Panc1 (cell line): Measurements from ENCODE around the gene SLIT3. TPM values are rescaled to one million over a fixed set of nuclear protein-coding genes. Genes with fewer than 3 reads are reported as not detected.

Experiments used
- ATAC-seq: fragments of 200-7000 bp; cut with Tn5 transposase; 2 replicates; pipeline ENCODE4 v1.9.1; 2020; ENCODE audit warnings: mild to moderate bottlenecking, moderate library complexity
- BruUV-seq: library from RNA; stranded (reverse); fragments of 400-500 nt; replicated peaks from 2 replicates; lab custom pipeline; 2021; lab: Mats Ljungman, UMichigan
- CTCF ChIA-PET: fragments of 300-600 bp; sonication (Branson Sonifier 250); formaldehyde crosslinking; loops from one replicate; lab custom pipeline; 2022; ENCODE audit warnings: antibody characterized with exemption; lab: Charles Lee
- POLR2A ChIA-PET: fragments of 300-600 bp; sonication (Branson Sonifier 250); formaldehyde crosslinking; loops from one replicate; lab custom pipeline; 2022; ENCODE audit warnings: antibody characterized with exemption; lab: Charles Lee
- DNase-seq: peaks from one replicate; pipeline ENCODE4 v3.0.0-alpha.2; 2010; ENCODE audit warnings: low read depth, low spot score
- H3K27ac ChIP-seq: 2 replicates; pipeline ENCODE4 v1.5.1; 2011; ENCODE audit warnings: mild to moderate bottlenecking, low read length, inconsistent platforms
- H3K27me3 ChIP-seq: fragments of 200-500 bp; sonication (Bioruptor generic); 2 replicates; pipeline ENCODE4 v1.6.0; 2014; ENCODE audit warnings: low read length, inconsistent platforms; ENCODE audit not compliant: control insufficient read depth, insufficient read depth
- H3K36me3 ChIP-seq: fragments of 200-500 bp; sonication (Bioruptor generic); 2 replicates; pipeline ENCODE4 v1.5.1; 2014; ENCODE audit warnings: inconsistent platforms, mild to moderate bottlenecking, low read length, moderate library complexity; ENCODE audit not compliant: control insufficient read depth, insufficient read depth
- H3K4me1 ChIP-seq: 2 replicates; pipeline ENCODE4 v1.5.1; 2011; ENCODE audit warnings: inconsistent platforms, mild to moderate bottlenecking, low read length, moderate library complexity; ENCODE audit not compliant: control insufficient read depth, insufficient read depth
- H3K4me3 ChIP-seq, 2 experiments: 2 replicates each; pipeline ENCODE4 v1.5.1; 2011 to 2012; ENCODE audit warnings: low read depth in 2 of 2, low read length in 2 of 2, mild to moderate bottlenecking in 2 of 2, inconsistent platforms in 1 of 2, moderate library complexity in 1 of 2
- H3K9me3 ChIP-seq: fragments of 200-500 bp; sonication (Bioruptor generic); 2 replicates; pipeline ENCODE4 v1.5.1; 2014; ENCODE audit warnings: low read depth, mild to moderate bottlenecking, inconsistent platforms, low read length, moderate library complexity; ENCODE audit not compliant: control insufficient read depth, insufficient read depth
- POLR2AphosphoS5 ChIP-seq: IDR thresholded peaks from 2 replicates; pipeline ENCODE4 v1.6.1; 2012; ENCODE audit warnings: mild to moderate bottlenecking, low read depth, low read length, moderate library complexity
- SIN3A ChIP-seq: IDR thresholded peaks from 2 replicates; pipeline ENCODE4 v1.6.1; 2012; ENCODE audit warnings: low read depth, mild to moderate bottlenecking, low read length, moderate library complexity, borderline replicate concordance; ENCODE audit not compliant: insufficient read depth
- TCF7L2 ChIP-seq: IDR thresholded peaks from 2 replicates; pipeline ENCODE4 v1.6.1; 2011; ENCODE audit warnings: mild to moderate bottlenecking, low read depth, low read length, inconsistent platforms
- in situ Hi-C: cut with HindIII; loops from 2 replicates; pipeline ENCODE4 v1.10.0; 2016; ENCODE audit warnings: low sequenced_read_pairs, low pct_unique_long_range_greater_than_20kb
- intact Hi-C: fragments of 100-400 bp; cut with micrococcal nuclease; formaldehyde crosslinking; loops from one replicate; pipeline ENCODE4 v1.10.0; 2022; ENCODE audit not compliant: unreplicated experiment
- total RNA-seq: library from RNA; stranded (reverse); gene quantifications from one replicate; pipeline ENCODE4 v1.2.1, GENCODE V29; 2021; ENCODE audit not compliant: unreplicated experiment
- TF ChIP-seq, protein P1 (sequence below): fragments of 450-650 bp; IDR thresholded peaks from 2 replicates; pipeline ENCODE4 v1.5.1; 2017; ENCODE audit warnings: mild to moderate bottlenecking
- TF ChIP-seq, protein P2 (sequence below), 2 experiments: IDR thresholded peaks; 2 replicates each; pipeline ENCODE4 v1.6.1; 2011 to 2012; ENCODE audit warnings: low read depth in 2 of 2, control low read depth in 1 of 2, low read length in 1 of 2, mild to moderate bottlenecking in 1 of 2, moderate library complexity in 1 of 2; ENCODE audit not compliant: insufficient read depth in 1 of 2

SLIT3 gene
- total RNA-seq, 1 experiment from 2014 or later: 26.4 TPM

DNA sequence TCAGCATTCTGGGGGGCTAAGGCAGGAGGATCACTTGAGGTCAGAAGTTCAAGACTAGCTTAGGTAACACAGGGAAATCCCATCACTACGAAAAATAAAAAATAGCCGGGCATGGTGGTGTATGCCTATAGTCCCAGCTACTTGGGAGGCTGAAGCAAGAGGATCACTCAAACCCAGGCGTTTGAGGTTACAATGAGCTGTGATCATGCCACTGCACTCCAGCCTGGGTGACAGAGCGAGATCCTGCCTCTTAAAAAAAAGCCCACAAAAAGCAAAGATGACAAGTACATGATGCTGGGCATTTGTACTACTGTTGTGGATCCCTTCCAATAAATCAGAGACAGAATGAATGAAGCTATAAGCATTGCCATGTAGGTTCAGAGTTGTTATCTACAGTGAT is 401.7 kb downstream of the SLIT3 start:
- CTCF ChIA-PET: interaction anchor here (0.7 kb wide), 1 partner anchor 47 kb away, joined by 5 read pairs; no protein-coding TSS in a partner anchor

DNA sequence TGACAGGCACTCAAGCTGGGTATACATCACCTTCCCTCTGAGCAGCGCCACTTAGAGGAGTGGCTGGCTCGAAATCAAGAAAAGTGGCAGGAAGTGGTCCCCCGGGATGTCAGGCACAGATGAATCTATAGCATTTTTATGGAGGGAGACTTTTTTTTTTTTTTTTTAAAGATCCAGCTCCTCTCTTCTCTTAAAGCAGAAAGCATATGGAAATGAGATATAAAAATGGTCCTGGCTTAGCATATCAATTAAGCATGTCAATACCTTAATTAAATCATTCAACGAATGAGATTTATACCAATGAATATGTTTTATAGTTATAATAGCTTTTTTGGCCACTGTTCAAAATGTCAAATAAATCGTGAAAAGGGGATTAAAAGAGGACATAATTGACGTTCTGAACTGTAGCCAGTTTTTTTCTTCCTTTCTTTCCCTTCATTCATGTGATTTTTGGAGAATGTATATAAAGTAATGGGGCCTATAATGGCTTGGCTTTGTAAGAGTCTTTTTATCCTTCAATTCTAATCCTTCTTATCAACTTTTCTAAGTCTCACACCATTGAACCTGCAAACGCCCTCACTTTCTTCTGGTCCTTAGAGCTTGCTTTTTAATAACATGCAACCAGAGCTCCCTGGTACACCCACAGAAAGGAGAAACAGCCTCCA is 402.6 kb downstream of the SLIT3 start:
- H3K4me3 ChIP-seq: no peak overlapping the region
- no peak for ATAC-seq
- DNase-seq: no peak
- TF ChIP-seq SIN3A (no peak), POLR2AphosphoS5 (no peak), TCF7L2 (no peak)
- TF ChIP-seq, protein P1, sequence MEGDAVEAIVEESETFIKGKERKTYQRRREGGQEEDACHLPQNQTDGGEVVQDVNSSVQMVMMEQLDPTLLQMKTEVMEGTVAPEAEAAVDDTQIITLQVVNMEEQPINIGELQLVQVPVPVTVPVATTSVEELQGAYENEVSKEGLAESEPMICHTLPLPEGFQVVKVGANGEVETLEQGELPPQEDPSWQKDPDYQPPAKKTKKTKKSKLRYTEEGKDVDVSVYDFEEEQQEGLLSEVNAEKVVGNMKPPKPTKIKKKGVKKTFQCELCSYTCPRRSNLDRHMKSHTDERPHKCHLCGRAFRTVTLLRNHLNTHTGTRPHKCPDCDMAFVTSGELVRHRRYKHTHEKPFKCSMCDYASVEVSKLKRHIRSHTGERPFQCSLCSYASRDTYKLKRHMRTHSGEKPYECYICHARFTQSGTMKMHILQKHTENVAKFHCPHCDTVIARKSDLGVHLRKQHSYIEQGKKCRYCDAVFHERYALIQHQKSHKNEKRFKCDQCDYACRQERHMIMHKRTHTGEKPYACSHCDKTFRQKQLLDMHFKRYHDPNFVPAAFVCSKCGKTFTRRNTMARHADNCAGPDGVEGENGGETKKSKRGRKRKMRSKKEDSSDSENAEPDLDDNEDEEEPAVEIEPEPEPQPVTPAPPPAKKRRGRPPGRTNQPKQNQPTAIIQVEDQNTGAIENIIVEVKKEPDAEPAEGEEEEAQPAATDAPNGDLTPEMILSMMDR: no peak
- TF ChIP-seq, protein P2, sequence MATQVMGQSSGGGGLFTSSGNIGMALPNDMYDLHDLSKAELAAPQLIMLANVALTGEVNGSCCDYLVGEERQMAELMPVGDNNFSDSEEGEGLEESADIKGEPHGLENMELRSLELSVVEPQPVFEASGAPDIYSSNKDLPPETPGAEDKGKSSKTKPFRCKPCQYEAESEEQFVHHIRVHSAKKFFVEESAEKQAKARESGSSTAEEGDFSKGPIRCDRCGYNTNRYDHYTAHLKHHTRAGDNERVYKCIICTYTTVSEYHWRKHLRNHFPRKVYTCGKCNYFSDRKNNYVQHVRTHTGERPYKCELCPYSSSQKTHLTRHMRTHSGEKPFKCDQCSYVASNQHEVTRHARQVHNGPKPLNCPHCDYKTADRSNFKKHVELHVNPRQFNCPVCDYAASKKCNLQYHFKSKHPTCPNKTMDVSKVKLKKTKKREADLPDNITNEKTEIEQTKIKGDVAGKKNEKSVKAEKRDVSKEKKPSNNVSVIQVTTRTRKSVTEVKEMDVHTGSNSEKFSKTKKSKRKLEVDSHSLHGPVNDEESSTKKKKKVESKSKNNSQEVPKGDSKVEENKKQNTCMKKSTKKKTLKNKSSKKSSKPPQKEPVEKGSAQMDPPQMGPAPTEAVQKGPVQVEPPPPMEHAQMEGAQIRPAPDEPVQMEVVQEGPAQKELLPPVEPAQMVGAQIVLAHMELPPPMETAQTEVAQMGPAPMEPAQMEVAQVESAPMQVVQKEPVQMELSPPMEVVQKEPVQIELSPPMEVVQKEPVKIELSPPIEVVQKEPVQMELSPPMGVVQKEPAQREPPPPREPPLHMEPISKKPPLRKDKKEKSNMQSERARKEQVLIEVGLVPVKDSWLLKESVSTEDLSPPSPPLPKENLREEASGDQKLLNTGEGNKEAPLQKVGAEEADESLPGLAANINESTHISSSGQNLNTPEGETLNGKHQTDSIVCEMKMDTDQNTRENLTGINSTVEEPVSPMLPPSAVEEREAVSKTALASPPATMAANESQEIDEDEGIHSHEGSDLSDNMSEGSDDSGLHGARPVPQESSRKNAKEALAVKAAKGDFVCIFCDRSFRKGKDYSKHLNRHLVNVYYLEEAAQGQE (IDR thresholded peaks at IDR 0.05; ENCODE audit: insufficient read depth in 1 of 2, low read depth in 2 of 2, low read length in 1 of 2): no peak
- H3K4me1 ChIP-seq: no peaks in the 10 kb centered on the region
- no peaks in the 10 kb centered on the region for H3K9me3 ChIP-seq
- BruUV-seq: no TSS peak
- H3K27me3 ChIP-seq: peaks cover 3% of the 10 kb centered on the region; the same call in 1 of the 2 replicates
- intact Hi-C loops: no loop called here
- no peaks in the 10 kb centered on the region for H3K36me3 ChIP-seq
- ChIA-PET CTCF (interaction anchor here (0.6 to 0.7 kb wide), 2 partner anchors 47 to 88 kb away, joined by 4 to 5 read pairs; no protein-coding TSS in a partner anchor), POLR2A (interaction anchor here (0.7 kb wide), 1 partner anchor 11 kb away, joined by 4 read pairs; no protein-coding TSS in a partner anchor)
- H3K27ac ChIP-seq: no peak overlapping the region
- in situ Hi-C loops: no loop called here

More for the DNA sequence above, 401.7 kb downstream of the SLIT3 start:
- BruUV-seq: no TSS peak
- TF ChIP-seq POLR2AphosphoS5 (no peak), TCF7L2 (no peak), SIN3A (no peak)
- TF ChIP-seq, protein P2 (IDR thresholded peaks at IDR 0.05; ENCODE audit: insufficient read depth in 1 of 2, low read depth in 2 of 2, low read length in 1 of 2): no peak
- TF ChIP-seq, protein P1: no peak
- Histone ChIP-seq H3K4me3 (no peak overlapping the region), H3K27me3 (peaks cover 3% of the 10 kb centered on the region; the same call in 1 of the 2 replicates), H3K9me3 (no peaks in the 10 kb centered on the region), H3K4me1 (no peaks in the 10 kb centered on the region), H3K36me3 (no peaks in the 10 kb centered on the region), H3K27ac (no peak overlapping the region)
- POLR2A ChIA-PET: no interaction called here
- DNase-seq: no peak
- in situ Hi-C loops: no loop called here
- intact Hi-C loops: no loop called here
- ATAC-seq: no peak
